Skeletal muscle satellite cell (primary cell): ENCODE results near the gene C1QTNF6. TPM values are rescaled to one million over a fixed set of nuclear protein-coding genes. Genes with fewer than 3 reads are reported as not detected.

Experiments used
- H3K27me3 ChIP-seq: 2 replicates; pipeline ENCODE4 v1.7.0; 2013; ENCODE audit warnings: low read length; ENCODE audit not compliant: control insufficient read depth, insufficient read depth
- H3K36me3 ChIP-seq: 2 replicates; pipeline ENCODE4 v1.7.0; 2013; ENCODE audit warnings: mild to moderate bottlenecking, control low read depth, low read length; ENCODE audit not compliant: insufficient read depth
- H3K4me1 ChIP-seq: 2 replicates; pipeline ENCODE4 v1.7.0; 2013; ENCODE audit warnings: low read length; ENCODE audit not compliant: control insufficient read depth, insufficient read depth
- H3K4me2 ChIP-seq: 2 replicates; pipeline ENCODE4 v1.7.0; 2013; ENCODE audit warnings: mild to moderate bottlenecking, low read length
- H3K4me3 ChIP-seq: 2 replicates; pipeline ENCODE4 v1.7.0; 2013; ENCODE audit warnings: low read length
- H3K9ac ChIP-seq: 2 replicates; pipeline ENCODE4 v1.7.0; 2013; ENCODE audit warnings: mild to moderate bottlenecking, low read depth, low read length, moderate library complexity
- H3K9me3 ChIP-seq: replicated peaks from 2 replicates; pipeline ENCODE4 v1.7.0; 2013; ENCODE audit warnings: mild to moderate bottlenecking, control low read depth, low read length
- small RNA-seq: library from RNA; depleted of rRNA; stranded (forward); fragments of <200 nt; gene quantifications from one replicate; pipeline ENCODE3, GENCODE V24; 2012

Gene C1QTNF6

DNA sequence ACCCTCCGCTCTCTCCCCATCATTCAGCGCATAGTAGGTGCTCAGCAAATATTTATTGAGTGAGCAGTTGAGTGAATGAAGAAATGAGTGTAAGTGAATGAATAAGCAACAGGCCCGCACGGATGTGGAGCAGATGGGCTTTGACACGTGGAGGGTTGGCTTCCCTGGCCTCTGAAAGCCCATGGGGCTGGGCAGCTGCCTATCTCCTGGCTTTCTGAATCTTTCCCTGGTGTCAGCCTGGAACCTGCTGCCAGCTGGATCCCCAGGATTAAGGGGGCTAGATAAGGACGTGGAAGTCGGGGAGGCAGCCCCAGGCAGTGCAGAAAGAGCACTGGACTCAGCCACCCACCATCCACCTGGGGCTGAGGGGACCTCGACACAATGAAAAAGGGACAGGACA, 50.9 kb downstream of the C1QTNF6 start:
- Histone ChIP-seq H3K4me1 (no peaks in the 10 kb centered on the region), H3K4me3 (no peak overlapping the region), H3K4me2 (no peak overlapping the region), H3K9ac (no peak overlapping the region), H3K9me3 (no peaks in the 10 kb centered on the region), H3K27me3 (peaks cover 53% of the 10 kb centered on the region), H3K36me3 (no peaks in the 10 kb centered on the region)

DNA sequence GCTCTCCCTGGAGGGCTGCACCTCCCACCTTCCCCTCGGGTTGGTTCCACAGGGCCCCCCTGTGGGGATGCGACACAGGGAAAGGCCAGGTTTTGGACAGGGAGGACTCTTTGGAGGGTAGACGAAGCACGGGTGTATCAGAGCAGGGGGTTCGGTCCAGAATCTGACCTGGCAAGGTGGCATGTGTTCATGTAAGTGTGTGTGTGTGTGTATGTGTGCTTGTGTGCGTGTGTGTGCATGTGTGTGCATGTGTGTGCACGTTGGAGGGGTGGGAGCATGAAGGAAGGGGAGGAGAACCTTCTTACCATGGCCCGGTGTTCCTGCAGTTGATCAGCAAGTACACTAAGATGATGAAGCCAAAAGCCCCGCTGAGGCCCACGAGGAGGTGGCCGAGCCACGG, 53.0 kb downstream of the C1QTNF6 start:
- H3K4me1 ChIP-seq, result no peaks in the 10 kb centered on the region
- no peak overlapping the region for H3K9ac ChIP-seq
- H3K27me3 ChIP-seq, result peaks cover 56% of the 10 kb centered on the region
- H3K36me3 ChIP-seq, result no peaks in the 10 kb centered on the region
- no peak overlapping the region for H3K4me3 ChIP-seq
- H3K4me2 ChIP-seq, result no peak overlapping the region
- H3K9me3 ChIP-seq, result no peaks in the 10 kb centered on the region

DNA sequence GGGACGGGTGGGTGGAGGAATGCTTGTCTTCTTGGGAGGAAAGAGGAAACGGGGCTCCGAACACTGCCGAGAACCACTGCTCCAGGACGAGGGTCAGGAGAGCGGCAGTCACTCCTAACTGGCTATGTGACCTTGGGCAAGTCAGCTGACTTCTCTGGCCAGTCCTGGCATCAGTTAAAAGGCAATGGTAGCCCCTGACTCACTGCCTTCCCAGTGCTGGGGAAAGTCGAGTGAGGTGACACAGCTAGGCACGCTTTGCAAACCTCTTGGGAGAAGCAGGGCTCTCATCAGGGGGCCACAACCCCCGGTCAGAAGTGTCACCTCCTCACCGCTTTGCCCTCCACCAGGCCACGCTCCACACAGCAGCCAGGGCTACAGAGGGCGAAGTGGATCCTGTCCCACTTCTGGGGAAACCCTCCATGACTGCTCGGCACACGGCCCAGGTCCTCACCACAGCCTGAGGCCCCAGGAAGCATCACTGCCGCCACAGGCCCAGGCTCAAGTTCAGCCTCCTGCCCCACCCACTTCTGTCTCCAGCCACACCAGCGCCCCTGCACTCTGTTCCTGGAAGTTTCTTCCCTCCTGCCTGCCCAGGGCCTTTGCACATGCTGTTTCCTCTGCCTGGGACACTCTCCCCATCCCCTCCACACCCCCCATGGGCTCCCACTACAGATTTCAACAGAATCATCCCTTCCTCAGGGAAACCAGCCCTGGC, 54.6 kb downstream of the C1QTNF6 start:
- no peaks in the 10 kb centered on the region for H3K9me3 ChIP-seq
- H3K4me3 ChIP-seq, result no peak overlapping the region
- no peaks in the 10 kb centered on the region for H3K36me3 ChIP-seq
- no peak overlapping the region for H3K4me2 ChIP-seq
- peaks cover 59% of the 10 kb centered on the region for H3K27me3 ChIP-seq
- H3K4me1 ChIP-seq, result no peaks in the 10 kb centered on the region
- no peak overlapping the region for H3K9ac ChIP-seq

DNA sequence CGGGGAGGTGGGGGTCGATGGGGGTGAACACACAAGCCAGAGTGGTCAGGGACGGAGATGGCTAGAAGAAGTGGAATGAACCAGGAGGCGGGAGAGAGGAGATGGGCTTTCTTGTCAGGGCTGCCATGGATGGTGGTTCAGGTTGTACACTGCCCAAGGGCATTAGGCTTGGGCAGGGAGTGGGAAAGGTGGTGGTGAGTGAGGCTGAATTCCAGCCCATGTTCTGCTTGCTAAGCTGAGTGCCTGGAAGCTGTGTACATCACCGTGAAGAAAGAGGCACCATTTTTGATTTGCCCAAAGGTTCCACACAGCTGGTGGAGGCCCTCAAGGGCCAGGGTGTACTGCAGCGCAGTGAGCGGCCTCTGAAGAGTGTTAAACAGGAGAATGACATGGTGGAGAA, 55.3 kb downstream of the C1QTNF6 start:
- no peaks in the 10 kb centered on the region for H3K36me3 ChIP-seq
- H3K4me2 ChIP-seq, result no peak overlapping the region
- no peak overlapping the region for H3K4me3 ChIP-seq
- no peaks in the 10 kb centered on the region for H3K9me3 ChIP-seq
- no peak overlapping the region for H3K9ac ChIP-seq
- H3K27me3 ChIP-seq, result peaks cover 61% of the 10 kb centered on the region
- no peaks in the 10 kb centered on the region for H3K4me1 ChIP-seq

Small RNA genes lying within 50 kb of the gene (small RNA-seq; reads per million reads assigned to genes)
- not detected for gene Z82188.1
